ENCODE measurements around the gene NPC1.

DNA sequence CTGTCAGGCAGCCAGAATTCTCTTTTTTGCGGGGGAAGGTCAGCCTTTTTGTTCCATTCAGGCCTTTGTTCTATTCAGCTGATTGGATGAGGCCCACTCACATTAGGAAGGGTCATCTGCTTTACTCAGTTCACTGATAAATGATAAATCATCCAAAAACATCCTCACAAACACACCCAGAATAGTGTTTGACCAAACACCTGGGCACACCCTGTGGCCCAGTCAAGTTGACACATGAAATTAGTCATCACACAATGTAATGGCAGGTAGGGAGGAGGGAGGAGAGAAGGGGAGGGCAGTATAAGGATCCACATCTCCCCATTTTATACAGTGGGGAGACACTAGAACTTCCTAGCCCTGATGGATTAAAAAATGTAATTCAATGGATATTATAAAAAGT is 91.3 kb downstream of the NPC1 start:
- TF ChIP-seq, protein P1, sequence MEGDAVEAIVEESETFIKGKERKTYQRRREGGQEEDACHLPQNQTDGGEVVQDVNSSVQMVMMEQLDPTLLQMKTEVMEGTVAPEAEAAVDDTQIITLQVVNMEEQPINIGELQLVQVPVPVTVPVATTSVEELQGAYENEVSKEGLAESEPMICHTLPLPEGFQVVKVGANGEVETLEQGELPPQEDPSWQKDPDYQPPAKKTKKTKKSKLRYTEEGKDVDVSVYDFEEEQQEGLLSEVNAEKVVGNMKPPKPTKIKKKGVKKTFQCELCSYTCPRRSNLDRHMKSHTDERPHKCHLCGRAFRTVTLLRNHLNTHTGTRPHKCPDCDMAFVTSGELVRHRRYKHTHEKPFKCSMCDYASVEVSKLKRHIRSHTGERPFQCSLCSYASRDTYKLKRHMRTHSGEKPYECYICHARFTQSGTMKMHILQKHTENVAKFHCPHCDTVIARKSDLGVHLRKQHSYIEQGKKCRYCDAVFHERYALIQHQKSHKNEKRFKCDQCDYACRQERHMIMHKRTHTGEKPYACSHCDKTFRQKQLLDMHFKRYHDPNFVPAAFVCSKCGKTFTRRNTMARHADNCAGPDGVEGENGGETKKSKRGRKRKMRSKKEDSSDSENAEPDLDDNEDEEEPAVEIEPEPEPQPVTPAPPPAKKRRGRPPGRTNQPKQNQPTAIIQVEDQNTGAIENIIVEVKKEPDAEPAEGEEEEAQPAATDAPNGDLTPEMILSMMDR (IDR thresholded peaks at IDR 0.05 in 4 of 5, conservative IDR thresholded peaks at IDR 0.05 in 1 of 5) = no peak
- no peak for TF ChIP-seq POLR2A (IDR thresholded peaks at IDR 0.05)
